Skin of body (tissue), 2 donors: ENCODE results near the gene ZNF554. TPM values are rescaled to one million over a fixed set of nuclear protein-coding genes. Genes with fewer than 3 reads are reported as not detected.
"Not testable (repeated sequence)": the region's sequence is repeated elsewhere in the genome, so short reads cannot be mapped to it uniquely, and the experiment has no call there.

Experiments
- DNase-seq: peaks from one replicate; lab custom pipeline; 2025; lab: John Stamatoyannopoulos, UW
- total RNA-seq: library from RNA; depleted of rRNA; stranded (reverse); fragments of >200 nt; gene quantifications from one replicate; pipeline ENCODE4 v1.2.3, GENCODE V29; 2014

Gene ZNF554
- total RNA-seq, 1 donor from 2014 or later: 5.8 TPM

- no peak for DNase-seq
Measured at GRCh38 chr19:2806736-2807378, 12.8 kb upstream of the ZNF554 start.

GRCh38 chr19:2807379-2808128, 12.1 kb upstream of the ZNF554 start:
- no peak for DNase-seq

- no peak for DNase-seq
Measured at GRCh38 chr19:2808129-2808941, 11.3 kb upstream of the ZNF554 start.

- DNase-seq: no peak
Measured at GRCh38 chr19:2809387-2810140, 10.1 kb upstream of the ZNF554 start.

- no peak for DNase-seq
Measured at GRCh38 chr19:2810141-2811091, 9.3 kb upstream of the ZNF554 start.

- DNase-seq: no peak
Measured at GRCh38 chr19:2811221-2811722, 8.4 kb upstream of the ZNF554 start.

GRCh38 chr19:2811735-2812413, 7.8 kb upstream of the ZNF554 start:
- no peak for DNase-seq

- no peak for DNase-seq
Measured at GRCh38 chr19:2812414-2813234, 7.0 kb upstream of the ZNF554 start.

GRCh38 chr19:2813235-2814160, 6.2 kb upstream of the ZNF554 start:
- DNase-seq: no peak

GRCh38 chr19:2814426-2814825, 5.2 kb upstream of the ZNF554 start:
- no peak for DNase-seq

GRCh38 chr19:2815191-2815614, 4.5 kb upstream of the ZNF554 start:
- DNase-seq: no peak

- DNase-seq: no peak
Measured at GRCh38 chr19:2815923-2816322, 3.7 kb upstream of the ZNF554 start.

- no peak for DNase-seq
Measured at GRCh38 chr19:2816641-2817040, 3.0 kb upstream of the ZNF554 start.

- DNase-seq: not testable (repeated sequence)
Measured at GRCh38 chr19:2817237-2817829, 2.3 kb upstream of the ZNF554 start.

- no peak for DNase-seq
Measured at GRCh38 chr19:2820112-2820702, 539 bp downstream of the ZNF554 start.

- DNase-seq: no peak
Measured at GRCh38 chr19:2822846-2823245, 3.2 kb downstream of the ZNF554 start.

- DNase-seq: no peak
Measured at GRCh38 chr19:2823646-2824045, 4.0 kb downstream of the ZNF554 start.
